NCI-H774 (cell line): Measurements from ENCODE around the gene RALB.
"Not testable (repeated sequence)": the region's sequence is repeated elsewhere in the genome, so short reads cannot be mapped to it uniquely, and the experiment has no call there.

ENCODE experiments used
- DNase-seq: peaks from one replicate; lab custom pipeline; 2025; lab: John Stamatoyannopoulos, UW

RALB gene

GRCh38 chr2:120316528-120317179 lies 64.0 kb downstream of the RALB start:
- no peak for DNase-seq

GRCh38 chr2:120317180-120317533 lies 64.5 kb downstream of the RALB start:
- DNase-seq: no peak

GRCh38 chr2:120317916-120318315 lies 65.3 kb downstream of the RALB start:
- no peak for DNase-seq

GRCh38 chr2:120318626-120319025 lies 66.0 kb downstream of the RALB start:
- no peak for DNase-seq

GRCh38 chr2:120319123-120319522 lies 66.5 kb downstream of the RALB start:
- DNase-seq: no peak

- no peak for DNase-seq
These were observed 67.2 kb downstream of the RALB start for GRCh38 chr2:120319686-120320317.

- DNase-seq: no peak
These were observed 67.7 kb downstream of the RALB start for GRCh38 chr2:120320318-120320851.

- DNase-seq: not testable (repeated sequence)
These were observed 68.4 kb downstream of the RALB start for GRCh38 chr2:120320887-120321556.

GRCh38 chr2:120321721-120322284 lies 69.2 kb downstream of the RALB start:
- no peak for DNase-seq

GRCh38 chr2:120322329-120322728 lies 69.7 kb downstream of the RALB start:
- no peak for DNase-seq

- DNase-seq: no peak
These were observed 70.6 kb downstream of the RALB start for GRCh38 chr2:120323214-120323613.

- DNase-seq: no peak
These were observed 71.3 kb downstream of the RALB start for GRCh38 chr2:120323807-120324399.

- DNase-seq: no peak
These were observed 72.3 kb downstream of the RALB start for GRCh38 chr2:120324933-120325332.

GRCh38 chr2:120326066-120326465 lies 73.4 kb downstream of the RALB start:
- no peak for DNase-seq

- DNase-seq: no peak
These were observed 78.5 kb downstream of the RALB start for GRCh38 chr2:120330946-120331822.

GRCh38 chr2:120331903-120332302 lies 79.3 kb downstream of the RALB start:
- DNase-seq: no peak

GRCh38 chr2:120332384-120332783 lies 79.7 kb downstream of the RALB start:
- no peak for DNase-seq

GRCh38 chr2:120334068-120334467 lies 81.4 kb downstream of the RALB start:
- no peak for DNase-seq

- DNase-seq: no peak
These were observed 84.1 kb downstream of the RALB start for GRCh38 chr2:120336749-120337148.

- DNase-seq: peak; percentile 8
These were observed 85.4 kb downstream of the RALB start for GRCh38 chr2:120338015-120338414.

GRCh38 chr2:120341977-120342376 lies 89.3 kb downstream of the RALB start:
- DNase-seq: no peak
